ENCODE results near the gene RIT1. TPM values are rescaled to one million over a fixed set of nuclear protein-coding genes. Genes with fewer than 3 reads are reported as not detected.

The RIT1 gene
- total RNA-seq, 1 experiment from 2014 or later = 26.4 TPM

GRCh38 chr1:155913969-155914757 is 3.0 kb upstream of the RIT1 start:
- H3K4me3 Mint-ChIP-seq = no peak overlapping the region
- Histone ChIP-seq H3K27me3 (ENCODE audit: insufficient read depth, low read length) (no peaks in the 10 kb centered on the region; the same call in 1 of the 2 replicates), H2BK12ac (ENCODE audit: insufficient read length, low read depth, low read length) (no peak overlapping the region), H4K5ac (ENCODE audit: insufficient read length, low read depth, low read length) (no peak overlapping the region), H3K23me2 (ENCODE audit: insufficient read length, low read depth, low read length, poor library complexity, severe bottlenecking) (peaks cover 6% of the 10 kb centered on the region), H3K27ac (ENCODE audit: insufficient read length, low read depth, low read length) (no peak overlapping the region), H3K56ac (ENCODE audit: insufficient read length, low read depth, low read length) (no peak overlapping the region), H4K91ac (ENCODE audit: insufficient read length, low read depth, low read length) (no peak overlapping the region), H3K79me1 (ENCODE audit: insufficient read depth, low read depth, low read length, poor library complexity, severe bottlenecking) (no peaks in the 10 kb centered on the region), H3K18ac (ENCODE audit: insufficient read length, low read depth, low read length) (no peak overlapping the region), H3K9me3 (ENCODE audit: control insufficient read depth, low read depth, low read length) (no peaks in the 10 kb centered on the region), H3K4me1 (ENCODE audit: insufficient read depth, low read length) (no peaks in the 10 kb centered on the region), H3K79me2 (ENCODE audit: insufficient read depth, low read length) (no peaks in the 10 kb centered on the region), H2BK15ac (ENCODE audit: low read depth, low read length) (no peak overlapping the region), H2AK5ac (ENCODE audit: insufficient read length, low read length) (no peak overlapping the region), H3K4ac (ENCODE audit: low read depth, low read length) (no peak overlapping the region), H3K14ac (ENCODE audit: insufficient read depth, low read length) (no peak overlapping the region), H2BK120ac (ENCODE audit: low read depth, low read length, poor library complexity, severe bottlenecking) (no peak overlapping the region), H2BK20ac (ENCODE audit: low read depth, low read length, poor library complexity, severe bottlenecking) (no peak overlapping the region), H3K23ac (ENCODE audit: insufficient read length, low read depth, low read length) (no peak overlapping the region), H3K4me2 (ENCODE audit: insufficient read depth, insufficient read length, low read length) (no peak overlapping the region), H2BK5ac (ENCODE audit: insufficient read length, low read length) (no peak overlapping the region), H4K20me1 (ENCODE audit: control insufficient read depth, insufficient read depth, insufficient read length) (no peaks in the 10 kb centered on the region), H3K9ac (ENCODE audit: extremely low read depth, insufficient read length, low read length) (no peak overlapping the region), H3T11ph (ENCODE audit: low read length) (no peak overlapping the region), H2AFZ (ENCODE audit: low read length) (no peak overlapping the region), H4K8ac (replicated peaks; ENCODE audit: insufficient read length, low read depth, low read length) (no peak overlapping the region)
- peak overlapping the region in 1 of 3 experiments; percentile 57; a peak in 2 of 7 replicates for H3K27ac Mint-ChIP-seq
- no peak for DNase-seq
- no CpG with 5 or more reads among the region's 6 CpGs for WGBS (ENCODE audit: extremely low coverage, insufficient read length, low lambda C conversion rate)
- no peak for TF ChIP-seq CTCF (conservative IDR thresholded peaks at IDR 0.05)
- H3K36me3 Mint-ChIP-seq (ENCODE audit: insufficient read depth in 1 of 3, low read depth in 3 of 3) = peaks cover 34 to 79% (median 75%) of the 10 kb centered on the region in 3 experiments; a peak in 6 of 7 replicates
- no peaks in the 10 kb centered on the region for H3K9me3 Mint-ChIP-seq
- H3K4me1 Mint-ChIP-seq = peaks cover 17% of the 10 kb centered on the region in 2 experiments
- no peaks in the 10 kb centered on the region for H3K27me3 Mint-ChIP-seq (ENCODE audit: low read depth)
